HG02981 (cell line): ENCODE data around the gene GABRG3.
"Not testable (repeated sequence)": the region's sequence is repeated elsewhere in the genome, so short reads cannot be mapped to it uniquely, and the experiment has no call there.

ENCODE experiments used
- ATAC-seq: cut with Tn5 transposase; IDR thresholded peaks from one replicate; pipeline ENCODE4 v1.9.1; 2021; ENCODE audit warnings: mild to moderate bottlenecking, moderate library complexity; ENCODE audit not compliant: unreplicated experiment

GABRG3 gene

DNA sequence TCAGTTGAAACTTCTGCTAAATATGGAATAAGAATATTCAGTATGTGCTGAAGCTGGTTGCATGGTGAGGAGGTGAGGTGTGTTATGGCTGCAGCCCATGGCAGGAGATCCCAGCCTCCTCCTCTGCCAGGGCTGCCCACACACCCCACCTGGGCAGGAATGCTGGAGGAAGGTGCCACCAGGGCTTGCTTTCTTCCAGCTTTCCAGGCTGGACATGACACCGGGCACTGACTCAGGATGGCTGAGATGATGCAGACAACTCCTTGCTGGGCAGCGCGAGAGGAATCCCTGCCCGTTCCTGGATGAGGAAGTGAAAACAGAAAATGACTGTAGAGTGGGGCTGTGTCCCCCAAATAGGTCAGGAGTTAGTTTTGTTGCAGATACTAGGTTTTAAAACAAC lies 14.1 kb downstream of the GABRG3 start:
- ATAC-seq: no peak

DNA sequence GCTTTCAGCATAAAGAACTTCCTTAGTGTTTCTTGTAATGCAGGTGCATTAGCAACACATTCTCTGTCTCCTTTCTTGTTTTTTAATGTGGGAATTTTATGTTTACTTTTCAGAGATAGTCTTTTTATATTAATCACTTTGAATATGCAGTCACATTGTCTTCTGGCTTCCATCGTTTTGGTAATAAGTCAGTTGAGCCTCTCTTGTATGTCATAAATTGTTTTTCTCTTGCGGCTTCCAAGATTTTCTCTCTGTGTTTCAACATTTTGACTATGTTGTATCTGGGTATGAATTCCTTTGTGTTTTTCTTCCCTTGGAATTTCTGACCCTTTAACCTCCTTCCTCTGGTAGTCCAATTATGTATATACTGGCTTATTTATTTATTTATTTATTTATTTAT lies 25.3 kb downstream of the GABRG3 start:
- no peak for ATAC-seq

DNA sequence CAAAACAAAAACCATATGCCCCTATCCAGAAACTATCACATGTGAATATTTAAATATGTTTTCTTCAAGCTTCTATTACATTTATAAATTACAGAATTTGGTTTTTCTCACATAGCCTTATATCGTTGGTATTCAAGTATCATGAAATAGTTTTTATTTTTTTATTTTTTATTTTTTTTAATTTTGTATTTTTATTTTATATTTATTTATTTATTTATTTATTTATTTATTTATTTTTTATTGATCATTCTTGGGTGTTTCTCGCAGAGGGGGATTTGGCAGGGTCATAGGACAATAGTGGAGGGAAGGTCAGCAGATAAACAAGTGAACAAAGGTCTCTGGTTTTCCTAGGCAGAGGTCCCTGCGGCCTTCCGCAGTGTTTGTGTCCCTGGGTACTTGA lies 32.0 kb downstream of the GABRG3 start:
- ATAC-seq: not testable (repeated sequence)

DNA sequence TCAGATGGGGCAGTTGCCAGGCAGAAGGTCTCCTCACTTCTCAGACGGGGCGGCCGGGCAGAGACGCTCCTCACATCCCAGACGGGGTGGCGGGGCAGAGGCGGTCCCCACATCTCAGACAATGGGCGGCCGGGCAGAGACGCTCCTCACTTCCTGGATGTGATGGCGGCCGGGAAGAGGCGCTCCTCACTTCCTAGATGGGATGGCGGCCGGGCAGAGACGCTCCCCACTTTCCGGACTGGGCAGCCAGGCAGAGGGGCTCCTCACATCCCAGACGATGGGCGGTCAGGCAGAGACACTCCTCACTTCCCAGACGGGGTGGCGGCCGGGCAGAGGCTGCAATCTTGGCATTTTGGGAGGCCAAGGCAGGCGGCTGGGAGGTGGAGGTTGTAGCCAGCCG lies 33.2 kb downstream of the GABRG3 start:
- not testable (repeated sequence) for ATAC-seq

DNA sequence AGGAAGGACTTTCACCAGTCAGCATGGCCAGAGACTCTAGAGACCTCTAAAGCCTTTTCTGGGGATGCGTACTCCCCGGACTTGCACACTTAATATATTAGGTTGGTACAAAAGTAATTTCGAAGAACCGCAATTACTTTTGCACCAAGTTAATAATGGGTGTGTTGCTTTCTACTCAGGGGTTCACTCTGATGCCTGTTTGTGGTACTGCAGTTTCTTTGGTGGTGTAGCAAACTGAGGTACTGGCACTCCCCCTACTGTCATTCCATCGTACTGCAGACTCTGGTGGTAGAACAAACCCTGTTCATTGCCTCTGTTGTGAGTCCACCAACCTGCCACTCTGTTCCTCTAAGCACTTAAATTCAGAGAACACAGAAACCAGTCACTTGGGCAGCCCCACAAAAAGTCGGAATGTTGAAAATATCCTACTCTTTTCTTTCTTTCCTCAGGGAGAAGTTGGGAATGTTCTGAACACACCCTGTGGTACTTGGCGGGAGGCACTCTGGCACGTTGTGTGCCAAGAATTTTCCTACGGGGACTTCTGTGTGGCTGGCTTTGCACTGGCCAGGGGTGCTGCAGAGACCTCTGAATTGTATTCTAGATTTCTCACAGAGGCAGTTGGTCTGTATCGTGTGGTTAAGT lies 46.3 kb downstream of the GABRG3 start:
- no peak for ATAC-seq

DNA sequence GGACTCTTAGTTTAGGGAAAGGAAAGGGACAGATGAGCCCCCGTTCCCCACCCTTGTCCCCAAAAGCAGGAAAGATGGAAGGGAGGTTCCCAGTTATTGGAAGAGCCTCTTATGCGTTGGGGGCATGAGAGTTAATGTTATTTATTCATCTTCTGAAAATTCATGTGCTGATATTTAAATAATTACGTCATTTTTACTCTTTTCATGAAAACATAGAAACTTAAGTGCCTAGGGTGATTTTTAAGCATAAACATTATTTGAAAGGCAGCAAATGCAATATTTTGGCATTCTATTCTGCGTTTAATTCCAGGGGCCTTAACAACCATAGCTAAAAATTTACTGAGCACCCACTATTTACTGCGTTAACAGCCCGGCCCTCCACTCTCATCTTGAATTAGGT lies 48.7 kb downstream of the GABRG3 start:
- no peak for ATAC-seq

DNA sequence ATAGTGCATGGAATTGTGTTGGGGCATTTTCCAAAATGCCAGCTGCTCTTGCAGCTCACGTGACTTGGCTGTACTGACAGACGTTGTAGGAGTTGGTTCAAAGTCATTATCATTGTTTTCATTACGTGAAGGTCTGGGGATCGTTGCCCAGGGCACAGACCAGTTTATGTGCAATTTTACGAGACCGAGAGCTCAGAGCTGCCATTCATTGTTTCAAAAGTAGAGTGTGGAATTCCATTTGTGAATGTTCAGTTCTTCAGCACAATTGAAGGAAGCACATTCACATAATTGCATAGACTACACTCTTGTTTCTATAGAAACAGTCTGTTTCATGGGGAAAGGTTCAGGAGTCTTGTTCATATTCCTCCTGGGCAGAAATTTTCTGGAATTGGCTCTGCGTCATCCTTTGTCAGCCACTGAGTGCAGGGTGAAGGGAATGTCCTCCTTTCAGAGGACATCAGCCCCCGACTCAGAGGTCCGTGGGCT lies 54.5 kb downstream of the GABRG3 start:
- ATAC-seq: no peak

DNA sequence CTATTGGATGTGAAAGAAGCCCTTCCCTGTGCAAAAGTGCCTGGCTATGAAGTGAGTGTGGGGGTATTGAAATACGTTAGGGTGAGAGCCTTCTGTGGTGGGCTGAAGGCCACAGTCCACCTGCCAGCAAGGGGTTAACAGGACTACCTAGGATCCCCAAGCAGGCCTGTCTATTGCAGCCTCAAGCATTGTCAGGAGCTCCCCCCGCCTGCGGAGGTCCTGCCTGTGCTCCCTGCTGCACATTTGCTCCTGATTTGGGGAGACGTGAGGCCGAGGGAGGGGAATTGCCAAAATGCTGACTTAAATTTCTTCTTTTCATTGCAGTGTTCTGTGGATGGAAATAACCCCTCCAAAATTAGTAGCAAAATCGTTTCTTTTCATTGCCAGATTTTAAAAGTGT lies 56.2 kb downstream of the GABRG3 start:
- ATAC-seq: no peak

DNA sequence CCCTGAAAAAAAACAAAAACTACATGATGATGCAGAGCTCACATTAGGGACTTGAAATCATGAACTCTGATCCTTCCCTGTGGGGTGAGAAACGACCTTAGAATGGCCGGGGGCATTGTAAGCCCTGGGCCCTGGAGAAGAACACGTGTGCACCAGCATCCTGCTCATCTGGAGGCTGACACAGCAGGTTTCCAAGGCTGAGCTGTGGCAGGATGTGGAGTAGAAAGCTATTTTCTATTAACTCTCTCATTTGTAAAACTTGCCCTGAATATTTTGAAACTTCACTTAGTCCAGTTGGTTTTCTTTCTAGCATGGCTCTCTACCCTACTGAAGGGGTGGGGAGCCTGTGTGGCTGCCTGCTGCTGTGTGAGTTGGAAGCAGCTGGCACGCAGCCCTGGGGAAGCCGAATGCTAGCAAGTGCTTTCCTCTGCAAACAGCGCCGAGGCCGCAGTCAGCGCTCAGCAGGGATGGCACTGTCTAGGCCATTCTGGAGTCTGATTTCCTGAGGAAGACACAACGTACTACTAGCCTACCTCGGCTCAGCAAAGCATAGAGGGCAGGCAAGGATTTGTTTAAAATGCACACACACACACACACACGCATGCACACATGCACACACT lies 58.0 kb downstream of the GABRG3 start:
- no peak for ATAC-seq

DNA sequence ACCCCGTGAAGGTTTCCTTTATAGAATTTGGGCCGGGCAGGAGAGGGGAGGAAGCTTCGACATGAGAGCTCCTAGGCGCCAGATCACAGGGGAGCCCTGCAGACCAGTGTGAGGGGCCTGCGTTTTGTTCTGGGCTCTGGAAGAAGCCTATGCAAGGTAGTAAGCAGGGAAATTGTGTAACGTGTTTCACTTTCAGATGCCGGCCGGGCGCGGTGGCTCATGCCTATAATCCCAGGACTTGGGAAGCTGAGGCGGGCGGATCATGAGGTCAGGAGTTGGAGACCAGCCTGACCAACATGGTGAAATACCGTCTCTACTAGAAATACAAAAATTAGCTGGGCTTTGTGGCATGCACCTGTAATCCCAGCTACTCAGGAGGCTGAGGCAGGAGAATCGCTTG lies 65.2 kb downstream of the GABRG3 start:
- ATAC-seq: no peak

DNA sequence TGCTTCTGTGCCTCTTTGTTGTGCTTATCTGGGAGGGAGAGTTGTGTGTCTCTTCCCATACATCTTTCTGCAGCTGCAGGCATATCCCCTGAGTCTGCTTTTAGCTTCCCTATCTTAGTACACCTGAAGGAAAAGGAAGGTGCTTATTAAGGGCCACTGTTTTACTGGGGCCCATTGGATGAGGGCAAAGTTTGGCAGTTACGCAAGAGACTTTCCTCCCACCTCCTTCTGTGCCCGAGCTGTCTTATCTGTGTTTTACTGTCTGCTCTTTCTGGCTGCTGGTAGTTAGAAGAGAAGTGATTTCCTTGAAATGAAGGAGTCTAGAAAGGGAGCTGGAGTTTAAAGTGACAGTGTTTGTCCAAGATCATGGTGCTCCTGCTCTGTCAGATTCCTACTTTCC lies 66.5 kb downstream of the GABRG3 start:
- ATAC-seq: no peak

DNA sequence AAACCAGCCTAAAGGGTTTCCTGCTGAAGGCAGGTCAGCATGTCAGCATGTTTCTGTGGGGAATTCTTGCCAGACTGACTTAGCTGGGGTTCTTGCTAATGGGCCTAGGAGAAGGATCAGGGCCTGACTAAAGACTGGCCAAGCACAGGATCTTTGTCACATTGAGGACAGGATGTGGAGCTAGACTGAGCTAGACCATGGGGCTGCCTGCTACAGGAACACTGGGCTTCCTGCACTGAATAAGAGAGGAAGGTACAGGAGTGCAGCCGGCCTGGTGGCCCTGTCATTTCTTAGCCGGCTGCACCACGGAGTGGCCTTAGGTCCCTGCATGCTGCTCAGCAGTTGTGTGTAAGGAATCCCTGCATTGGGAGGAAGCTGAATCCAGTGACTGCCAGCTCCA lies 68.2 kb downstream of the GABRG3 start:
- no peak for ATAC-seq

DNA sequence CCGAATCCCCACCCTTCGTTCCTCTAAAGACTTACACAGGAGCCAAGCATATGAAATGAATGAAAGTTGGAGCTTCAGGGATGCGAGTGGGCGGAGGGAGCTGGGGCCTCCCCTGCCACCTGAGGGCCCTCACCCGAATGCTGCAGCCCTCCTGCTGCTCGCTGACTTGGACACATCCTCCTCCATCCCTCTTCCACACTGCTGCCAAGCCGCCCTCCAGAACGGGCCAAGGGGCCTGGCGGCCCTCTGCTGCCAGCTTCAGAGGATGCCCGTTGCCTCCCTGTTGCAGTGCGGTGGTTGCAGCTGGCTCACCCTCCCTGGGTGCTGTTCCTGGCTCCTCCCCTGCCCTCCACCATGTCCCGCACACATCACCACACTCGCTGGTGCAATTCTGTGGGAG lies 71.2 kb downstream of the GABRG3 start:
- no peak for ATAC-seq

DNA sequence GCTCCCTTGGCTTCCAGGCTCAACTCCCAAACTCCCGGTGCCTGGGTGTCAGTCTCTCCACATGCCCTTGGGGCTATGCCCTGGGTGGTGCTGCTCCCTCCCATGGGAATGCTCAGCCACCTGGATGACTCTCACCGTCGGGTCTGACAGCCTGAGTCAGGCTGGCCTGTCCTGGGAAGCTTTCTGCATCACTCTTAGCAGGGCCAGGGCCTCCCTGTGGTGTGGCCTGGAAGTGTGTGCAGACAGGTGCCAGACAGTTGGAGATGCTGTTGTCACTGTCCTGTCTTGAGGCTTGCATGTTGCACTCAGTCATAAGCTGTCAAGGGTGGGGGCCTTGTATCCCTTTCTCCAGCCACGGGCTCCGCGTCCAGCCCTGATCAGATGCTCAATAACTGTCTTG lies 71.7 kb downstream of the GABRG3 start:
- ATAC-seq: no peak

DNA sequence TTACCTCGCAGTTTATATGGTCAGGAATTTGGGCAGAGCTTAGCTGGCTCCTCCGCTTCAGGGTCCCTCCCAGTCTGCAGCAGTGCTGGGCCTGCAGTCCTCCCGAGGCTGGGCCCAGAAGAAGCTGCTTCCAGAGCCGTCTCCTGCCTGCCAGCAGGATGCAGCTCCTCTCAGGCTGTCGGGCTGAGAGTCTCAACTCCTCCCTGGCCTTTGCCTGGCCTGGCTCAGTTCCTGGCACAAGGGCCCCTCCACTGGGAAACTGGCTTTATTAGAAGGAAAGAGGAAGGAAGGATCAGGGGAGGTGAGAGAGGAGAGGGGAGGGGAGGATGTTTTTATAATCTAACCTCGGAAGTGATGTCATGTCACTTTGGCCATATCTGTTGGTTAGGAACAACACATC lies 72.8 kb downstream of the GABRG3 start:
- ATAC-seq: no peak

DNA sequence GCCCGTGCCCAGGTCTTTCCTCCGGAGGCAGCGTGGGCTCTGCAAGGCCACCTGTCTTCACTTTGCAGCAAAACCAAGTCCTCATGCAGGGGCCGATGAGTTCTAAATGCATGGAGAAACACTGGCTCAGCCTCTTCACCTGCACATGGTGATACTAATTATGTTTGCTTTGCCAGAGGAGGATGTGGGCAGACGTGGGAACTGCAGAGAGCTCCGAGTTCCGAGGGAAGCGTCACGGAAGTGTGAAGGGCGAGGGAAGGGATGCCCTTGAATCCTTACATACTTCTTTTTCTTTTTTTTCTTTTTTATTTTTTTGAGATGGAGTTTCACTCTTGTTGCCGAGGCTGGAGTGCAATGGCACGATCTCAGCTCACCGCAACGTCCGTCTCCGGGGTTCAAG lies 74.8 kb downstream of the GABRG3 start:
- ATAC-seq: no peak

DNA sequence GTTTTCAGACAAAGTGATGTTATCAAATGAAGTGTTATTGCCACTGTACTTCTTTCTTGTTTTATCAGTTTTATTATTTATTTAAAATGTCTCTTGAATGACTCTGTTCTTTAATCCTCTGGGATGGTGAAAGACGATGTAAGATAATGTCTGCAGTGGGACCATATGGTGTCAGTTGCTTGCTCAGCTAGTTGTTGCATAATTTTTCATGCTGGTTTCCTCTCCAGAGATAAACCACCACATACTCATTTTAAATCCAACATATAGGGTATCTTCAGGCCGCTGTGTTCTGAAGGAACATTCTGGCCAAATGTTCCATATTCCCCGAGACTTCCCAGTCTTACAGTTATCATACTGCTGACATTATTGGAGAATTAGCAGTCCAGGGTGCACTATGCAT lies 75.9 kb downstream of the GABRG3 start:
- ATAC-seq: no peak

DNA sequence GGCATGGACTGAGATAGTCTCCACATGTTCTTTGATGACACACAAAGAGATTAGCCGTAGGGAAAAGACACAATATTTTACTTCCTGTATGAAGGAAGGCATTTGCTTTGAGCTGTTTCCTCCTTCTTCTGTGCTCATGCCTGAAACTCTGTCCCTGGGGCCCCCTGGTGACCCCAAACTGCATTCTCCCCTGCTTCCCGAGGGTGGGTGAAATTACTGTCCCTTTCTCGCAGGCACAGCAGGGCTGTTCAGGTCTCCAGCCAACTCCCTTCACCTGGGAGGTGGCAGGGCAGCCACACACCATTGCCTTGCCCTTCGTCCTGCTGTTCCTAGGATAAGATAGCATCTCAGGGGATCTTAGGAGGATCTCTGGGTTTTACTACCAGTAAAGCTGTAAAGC lies 79.2 kb downstream of the GABRG3 start:
- no peak for ATAC-seq

DNA sequence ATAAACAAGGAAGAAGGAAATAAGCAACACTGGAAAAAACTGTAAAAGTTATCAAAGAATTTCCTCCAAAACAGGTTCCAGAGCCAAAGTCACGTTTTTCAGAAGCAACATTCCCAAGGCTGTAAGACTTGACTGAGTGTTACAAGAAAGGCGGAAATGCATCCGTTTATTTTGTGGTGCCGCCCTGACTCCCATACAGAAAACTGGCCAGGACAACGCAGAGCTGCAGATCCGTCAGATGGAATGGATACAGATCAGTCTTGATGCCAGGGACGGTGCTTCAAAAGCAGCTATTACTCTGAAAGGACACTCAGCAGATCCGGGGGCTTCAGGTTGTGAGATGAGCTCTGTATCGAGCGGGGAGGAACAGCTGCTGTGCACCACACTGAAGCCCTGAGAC lies 83.4 kb downstream of the GABRG3 start:
- no peak for ATAC-seq

DNA sequence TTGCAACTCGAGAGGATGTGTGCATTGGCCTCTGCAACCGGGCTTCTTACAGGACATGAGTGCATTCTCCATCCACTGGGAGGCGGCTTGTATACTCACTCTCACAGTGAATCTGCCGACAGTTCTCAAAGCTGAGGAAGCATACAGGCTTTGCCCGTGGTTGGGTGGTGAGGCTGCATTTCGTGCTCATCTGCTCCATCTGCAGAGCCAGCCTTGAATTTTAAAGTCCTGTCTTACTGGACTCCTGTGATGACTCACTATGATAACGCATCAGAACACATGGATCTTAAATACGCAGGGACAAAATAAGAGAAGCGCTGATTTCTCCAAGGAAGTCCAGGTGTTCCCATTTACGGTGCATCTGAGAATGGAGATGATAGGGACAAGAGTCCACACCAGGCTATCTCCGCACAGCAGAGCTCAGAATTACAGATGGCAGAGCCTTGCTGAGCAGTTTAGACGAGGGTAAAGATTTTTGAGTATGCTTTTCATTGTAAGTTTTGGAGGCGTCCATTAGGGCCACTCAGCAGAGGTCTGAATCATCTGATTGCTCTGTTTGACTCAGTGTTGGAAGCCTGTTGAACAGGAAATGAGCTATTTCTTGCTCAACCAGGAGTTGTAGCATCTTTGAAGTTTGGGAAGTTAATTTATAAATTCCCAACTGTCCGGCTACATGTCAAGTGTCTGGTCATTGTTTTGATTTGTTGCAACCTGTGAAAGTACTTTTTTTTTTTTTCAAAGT lies 87.1 kb downstream of the GABRG3 start:
- ATAC-seq: no peak

DNA sequence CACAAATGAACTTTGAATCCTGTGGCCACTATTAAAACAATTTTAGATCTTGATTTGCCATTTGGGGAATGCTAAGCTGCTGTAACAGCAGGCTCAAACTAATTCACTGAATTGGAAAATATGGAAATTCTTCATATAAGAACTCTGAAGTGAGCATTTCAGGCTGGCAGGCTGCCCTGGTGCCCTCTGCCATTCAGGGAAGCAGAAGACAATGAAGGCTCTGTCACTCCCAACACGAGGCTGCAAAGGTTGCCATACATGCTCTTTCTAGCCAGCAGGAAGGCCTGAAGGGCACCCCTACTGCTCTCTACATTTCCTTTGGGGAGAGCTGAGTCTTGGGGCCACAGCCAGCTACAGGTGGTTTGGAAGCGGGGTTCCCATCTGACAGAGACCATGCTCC lies 88.0 kb downstream of the GABRG3 start:
- no peak for ATAC-seq

DNA sequence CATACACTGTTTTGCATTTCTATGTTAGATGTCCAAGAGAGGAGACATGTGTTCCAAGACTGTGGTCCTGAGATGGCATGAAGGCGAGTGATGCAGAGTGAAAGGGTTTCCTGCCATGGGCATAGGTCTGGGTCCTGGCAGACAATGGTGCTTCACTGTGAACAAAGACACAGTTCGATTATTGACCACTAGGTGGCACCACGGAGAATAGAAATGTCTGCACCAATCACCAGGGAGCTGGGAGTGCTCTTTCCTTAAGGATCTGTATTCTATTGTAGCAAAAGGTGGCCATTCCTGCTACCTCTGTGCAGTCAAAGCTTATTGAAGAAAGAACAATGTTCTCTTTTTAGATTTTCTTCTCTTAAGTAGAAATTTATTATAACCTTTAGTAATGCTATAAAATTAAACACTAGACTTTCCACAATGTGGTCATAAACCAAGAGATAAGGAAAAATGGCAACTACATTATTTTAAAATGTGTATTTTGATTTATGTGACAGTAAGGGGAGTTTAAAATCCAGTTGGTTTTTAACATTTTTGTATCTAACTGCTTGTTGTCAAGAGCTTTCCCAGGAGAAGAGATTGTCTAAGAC lies 88.7 kb downstream of the GABRG3 start:
- no peak for ATAC-seq
